Mesodermal cell (in vitro differentiated cells): Measurements from ENCODE around the gene RPL7L1.
"Not testable (repeated sequence)": the region's sequence is repeated elsewhere in the genome, so short reads cannot be mapped to it uniquely, and the experiment has no call there.

ENCODE experiments used
- H3K27ac ChIP-seq: 2 replicates; pipeline ENCODE4 v1.7.0; 2013; ENCODE audit warnings: mild to moderate bottlenecking, low read depth, low read length, moderate library complexity; ENCODE audit not compliant: severe bottlenecking
- H3K36me3 ChIP-seq: 2 replicates; pipeline ENCODE4 v1.7.1; 2013; ENCODE audit warnings: mild to moderate bottlenecking, low read length, moderate library complexity; ENCODE audit not compliant: control insufficient read depth, insufficient read depth
- H3K4me1 ChIP-seq: one replicate; pipeline ENCODE4 v1.7.1; 2013; ENCODE audit warnings: mild to moderate bottlenecking, low read length; ENCODE audit not compliant: insufficient read depth, control insufficient read depth, poor library complexity, severe bottlenecking
- H3K4me3 ChIP-seq: 2 replicates; pipeline ENCODE4 v1.7.0; 2013; ENCODE audit warnings: low read length, control low read depth, mild to moderate bottlenecking; ENCODE audit not compliant: insufficient read depth, poor library complexity, severe bottlenecking; ENCODE audit errors: extremely low read depth
- H3K9me3 ChIP-seq: 2 replicates; pipeline ENCODE4 v1.7.1; 2013; ENCODE audit warnings: mild to moderate bottlenecking, low read length, moderate library complexity; ENCODE audit not compliant: control insufficient read depth
- WGBS, 2 experiments: methylation state at CpG; one replicate each; pipeline ENCODE4 v1.1.5; 2013; ENCODE audit warnings: missing lambda C conversion rate in 2 of 2; ENCODE audit not compliant: insufficient coverage in 2 of 2; 5-methylcytosine and 5-hydroxymethylcytosine counted together

Gene RPL7L1

GRCh38 chr6:42891199-42891722, 11.8 kb downstream of the RPL7L1 start:
- H3K9me3 ChIP-seq: no peaks in the 10 kb centered on the region
- peak overlapping the region; percentile 77 for H3K4me3 ChIP-seq
- peak overlapping the region; percentile 98 for H3K27ac ChIP-seq
- H3K36me3 ChIP-seq: peaks cover 14% of the 10 kb centered on the region
- WGBS, 2 experiments: 89 to 90% methylated on average over 17 of the region's 17 CpGs
- peaks cover 10% of the 10 kb centered on the region for H3K4me1 ChIP-seq

GRCh38 chr6:42894041-42894828, 14.8 kb downstream of the RPL7L1 start:
- not testable (repeated sequence) for H3K4me3 ChIP-seq, H3K4me1 ChIP-seq, H3K9me3 ChIP-seq, H3K36me3 ChIP-seq, H3K27ac ChIP-seq
- WGBS, 2 experiments: 76 to 77% methylated on average over 13 to 17 of the region's 19 CpGs

- no peak overlapping the region for H3K27ac ChIP-seq
- H3K4me3 ChIP-seq: no peak overlapping the region
- WGBS, 2 experiments: 96% methylated on average over 8 of the region's 10 CpGs
- H3K4me1 ChIP-seq: peaks cover 7% of the 10 kb centered on the region
- H3K36me3 ChIP-seq: no peaks in the 10 kb centered on the region
- no peaks in the 10 kb centered on the region for H3K9me3 ChIP-seq
Observed at GRCh38 chr6:42896178-42896719, 16.8 kb downstream of the RPL7L1 start.

- Histone ChIP-seq H3K9me3 (no peaks in the 10 kb centered on the region), H3K4me3 (no peak overlapping the region), H3K36me3 (no peaks in the 10 kb centered on the region), H3K4me1 (peaks cover 17% of the 10 kb centered on the region), H3K27ac (no peak overlapping the region)
- 3 to 7% methylated on average over 6 to 7 of the region's 10 CpGs for WGBS, 2 experiments
Observed at GRCh38 chr6:42898891-42899361, 19.5 kb downstream of the RPL7L1 start.

- Histone ChIP-seq H3K4me3 (no peak overlapping the region), H3K36me3 (no peaks in the 10 kb centered on the region), H3K27ac (no peak overlapping the region), H3K9me3 (no peaks in the 10 kb centered on the region), H3K4me1 (peaks cover 17% of the 10 kb centered on the region)
- WGBS, 2 experiments: 31 to 47% methylated on average over 5 to 7 of the region's 8 CpGs
Observed at GRCh38 chr6:42899871-42900270, 20.5 kb downstream of the RPL7L1 start.

GRCh38 chr6:42901538-42901957, 22.1 kb downstream of the RPL7L1 start:
- Histone ChIP-seq H3K4me1 (peaks cover 17% of the 10 kb centered on the region), H3K27ac (no peak overlapping the region), H3K36me3 (no peaks in the 10 kb centered on the region), H3K9me3 (no peaks in the 10 kb centered on the region), H3K4me3 (no peak overlapping the region)
- 12 to 19% methylated on average over 6 to 10 of the region's 11 CpGs for WGBS, 2 experiments

- not testable (repeated sequence) for H3K9me3 ChIP-seq, H3K4me3 ChIP-seq, H3K27ac ChIP-seq, H3K36me3 ChIP-seq
- 83 to 92% methylated on average over 11 to 16 of the region's 22 CpGs for WGBS, 2 experiments
- H3K4me1 ChIP-seq: peaks cover 17% of the 10 kb centered on the region
Observed at GRCh38 chr6:42902429-42903263, 23.2 kb downstream of the RPL7L1 start.

- Histone ChIP-seq H3K27ac (no peak overlapping the region), H3K4me1 (peaks cover 15% of the 10 kb centered on the region)
Observed at GRCh38 chr6:42904467-42904866, 25.1 kb downstream of the RPL7L1 start.

GRCh38 chr6:42907336-42907735, 27.9 kb downstream of the RPL7L1 start:
- 83 to 91% methylated on average over 4 to 5 of the region's 5 CpGs for WGBS, 2 experiments
- Histone ChIP-seq H3K36me3 (no peaks in the 10 kb centered on the region), H3K9me3 (no peaks in the 10 kb centered on the region), H3K27ac (no peak overlapping the region), H3K4me3 (no peak overlapping the region), H3K4me1 (peaks cover 6% of the 10 kb centered on the region)

More at GRCh38 chr6:42904467-42904866, 25.1 kb downstream of the RPL7L1 start:
- no peaks in the 10 kb centered on the region for H3K9me3 ChIP-seq
- H3K4me3 ChIP-seq: no peak overlapping the region
- H3K36me3 ChIP-seq: no peaks in the 10 kb centered on the region
- 96 to 100% methylated on average over 7 to 10 of the region's 10 CpGs for WGBS, 2 experiments

GRCh38 chr6:42909835-42910234, 30.4 kb downstream of the RPL7L1 start:
- Histone ChIP-seq H3K4me1 (no peaks in the 10 kb centered on the region), H3K4me3 (no peak overlapping the region), H3K27ac (no peak overlapping the region), H3K36me3 (no peaks in the 10 kb centered on the region), H3K9me3 (no peaks in the 10 kb centered on the region)
- 93 to 94% methylated on average over 3 to 6 of the region's 10 CpGs for WGBS, 2 experiments
